SK-N-DZ (cell line): ENCODE measurements around the gene FREM2.

Experiments
- DNase-seq: peaks from one replicate; pipeline ENCODE4 v3.0.0-alpha.2; 2015; ENCODE audit warnings: low spot score
- small RNA-seq, 2 experiments: library from RNA; depleted of rRNA; stranded (forward); fragments of <200 nt; gene quantifications; one replicate each; pipeline ENCODE3, GENCODE V24; 2014

FREM2 gene

GRCh38 chr13:38897521-38897920, 210.6 kb downstream of the FREM2 start:
- DNase-seq = no peak

GRCh38 chr13:38898481-38898880, 211.6 kb downstream of the FREM2 start:
- DNase-seq = no peak

- no peak for DNase-seq
Measured at GRCh38 chr13:38899571-38899970, 212.7 kb downstream of the FREM2 start.

DNA sequence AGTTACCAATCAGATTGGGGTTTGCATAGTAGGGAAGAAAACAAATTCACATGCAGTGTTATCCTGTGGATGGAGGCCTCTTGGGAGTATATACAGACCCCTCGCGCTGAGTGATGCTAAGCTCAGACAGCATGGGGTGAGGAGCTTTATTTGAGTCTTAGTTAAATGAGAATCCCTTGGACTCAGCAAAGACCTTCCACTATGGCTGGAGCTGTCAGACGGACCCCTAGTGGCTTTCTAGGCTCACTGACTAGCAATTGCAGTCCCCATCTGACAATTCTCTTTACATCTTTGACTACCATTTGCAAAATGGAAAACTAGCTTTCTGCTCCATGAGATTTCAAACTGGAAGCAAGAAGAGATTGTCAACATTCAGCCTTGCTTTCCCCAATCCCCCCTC, 213.3 kb downstream of the FREM2 start:
- DNase-seq = no peak

DNA sequence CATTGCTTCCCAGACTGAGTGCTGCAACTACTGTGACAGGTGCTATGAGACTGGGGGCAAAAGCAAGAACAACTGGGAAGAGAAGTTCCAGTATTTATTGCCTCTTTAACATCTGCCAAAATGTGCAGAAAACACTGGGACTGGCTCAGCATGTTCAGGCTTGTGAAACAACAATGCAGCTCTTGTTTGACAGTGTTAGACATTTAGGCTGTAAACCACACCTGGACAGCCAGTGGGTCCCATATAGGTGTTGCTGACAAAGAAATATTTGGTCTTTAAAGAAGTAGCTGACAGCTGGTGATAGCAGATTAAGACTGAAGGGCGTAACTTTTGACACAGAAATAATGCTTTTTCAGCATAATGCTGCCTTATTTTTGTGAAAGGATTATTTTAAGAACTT, 215.7 kb downstream of the FREM2 start:
- DNase-seq = no peak

- DNase-seq = no peak
Measured at GRCh38 chr13:38905081-38905480, 218.2 kb downstream of the FREM2 start.

DNA sequence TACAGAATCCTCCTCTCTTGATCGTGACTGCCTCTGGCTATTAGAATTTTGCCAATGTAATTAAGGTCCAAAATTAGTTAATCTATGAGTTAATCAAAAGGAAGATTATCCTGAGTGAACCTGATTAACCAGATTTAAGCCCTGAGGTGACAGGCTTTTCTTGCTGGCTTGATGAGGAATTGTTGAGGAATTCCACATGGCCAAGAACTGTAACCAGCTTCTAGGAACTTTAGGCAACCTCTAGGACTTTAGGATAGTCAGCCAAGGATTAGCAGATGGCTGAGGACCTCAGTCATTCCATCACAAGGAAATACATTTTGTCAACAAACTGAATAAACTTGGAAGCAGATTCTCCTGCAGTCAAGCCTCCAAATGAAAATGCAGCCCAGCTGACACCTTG, 219.0 kb downstream of the FREM2 start:
- DNase-seq = no peak

GRCh38 chr13:38908574-38908973, 221.7 kb downstream of the FREM2 start:
- DNase-seq = no peak

DNA sequence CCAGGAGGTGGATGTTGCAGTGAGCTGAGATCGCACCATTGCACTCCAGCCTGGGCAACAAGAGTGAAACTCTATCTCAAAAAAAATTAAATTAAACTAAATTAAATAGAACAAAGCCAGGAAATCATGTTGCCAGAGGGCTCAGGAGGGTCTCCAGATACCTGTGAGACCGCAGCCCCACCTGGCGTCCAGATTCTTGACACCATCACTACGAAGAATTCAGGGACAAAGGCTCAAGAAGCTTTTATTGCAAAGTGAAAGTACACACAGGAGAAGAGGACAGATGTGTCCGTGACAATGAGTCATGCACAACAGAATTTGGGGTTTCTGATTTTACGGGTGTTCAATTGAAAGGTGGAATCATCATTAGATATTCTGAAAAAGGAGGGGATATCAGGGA, 227.2 kb downstream of the FREM2 start:
- DNase-seq = no peak

- no peak for DNase-seq
Measured at GRCh38 chr13:38921081-38921480, 234.2 kb downstream of the FREM2 start.

GRCh38 chr13:38922170-38922569, 235.3 kb downstream of the FREM2 start:
- no peak for DNase-seq

DNA sequence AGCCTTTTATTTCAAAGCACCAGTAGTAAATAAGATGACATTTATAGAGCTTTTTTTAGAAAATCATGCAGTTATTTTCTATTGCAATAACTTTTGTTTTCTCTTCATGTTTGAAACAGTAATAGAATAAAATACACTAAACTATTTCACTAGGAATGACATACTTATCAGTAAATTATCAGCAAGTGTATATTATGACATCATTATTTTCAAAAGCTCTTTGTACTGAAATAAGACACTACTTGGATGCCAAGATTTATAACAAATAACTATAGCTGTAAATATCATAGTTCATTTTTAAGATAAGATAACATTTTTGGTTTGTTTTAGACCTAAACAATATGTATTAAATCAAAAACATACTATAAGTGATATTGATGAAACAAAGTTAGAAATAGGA, 246.9 kb downstream of the FREM2 start:
- no peak for DNase-seq

Small RNAs within 50 kb of the gene (small RNA-seq; reads per million reads assigned to genes)
- gene PLA2G12AP2 = 0 reads per million in 2 experiments
- 0 reads per million in 2 experiments for gene RNU6-56P
